ENCODE measurements around the gene RAB5A.

DNA sequence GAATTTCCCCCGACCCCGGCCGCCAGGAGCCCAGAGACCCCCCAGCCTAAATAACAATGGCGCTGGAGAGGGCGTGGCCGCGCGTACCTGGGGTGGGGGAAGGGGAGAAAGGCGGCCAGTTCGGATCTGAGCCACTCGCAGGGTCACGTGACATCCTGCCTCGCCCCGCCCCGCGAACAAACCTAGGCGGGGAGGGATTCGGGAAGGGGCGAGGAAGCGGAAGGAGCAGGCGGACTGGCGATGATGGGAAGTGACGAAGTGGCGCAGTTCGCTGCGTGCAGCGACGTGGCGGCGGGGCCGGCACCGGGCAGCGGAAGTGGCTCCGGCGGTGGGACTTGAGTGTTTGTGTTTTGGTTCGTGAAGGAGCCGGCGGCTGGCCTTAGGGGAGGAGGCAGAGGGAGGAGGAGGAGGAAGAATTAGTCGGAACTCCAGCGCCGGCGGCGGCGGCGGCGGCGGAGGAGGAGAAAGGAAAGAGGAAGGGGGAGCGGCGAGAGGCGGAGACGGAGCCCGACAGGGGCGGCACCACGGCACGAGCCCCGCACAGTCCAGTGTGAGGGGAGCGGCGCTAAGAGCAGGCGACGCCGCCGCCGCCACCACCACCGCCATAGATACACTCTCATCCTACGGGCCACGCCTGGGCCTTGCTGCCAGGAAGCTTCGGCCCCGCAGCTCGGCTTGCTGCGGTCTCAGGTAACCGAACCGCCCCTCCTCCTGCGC, at the start of gene RAB5A:
- TF ChIP-seq BHLHE40 (IDR thresholded peaks at IDR 0.05; ENCODE audit: borderline replicate concordance), result no peak
- TF ChIP-seq SP1 (IDR thresholded peaks at IDR 0.05), result no peak
- peak; percentile 37; the same call in 1 of the 2 replicates for TF ChIP-seq CTBP1 (IDR thresholded peaks at IDR 0.05; ENCODE audit: borderline replicate concordance)
- TF ChIP-seq FOXK2 (IDR thresholded peaks at IDR 0.05), result no peak
- 0 out of 2 replicates have a peak, but pooled peaks have one; percentile 81 for TF ChIP-seq NFRKB (IDR thresholded peaks at IDR 0.05)
- no peak for TF ChIP-seq HDGF (IDR thresholded peaks at IDR 0.05; ENCODE audit: borderline replicate concordance)
- TF ChIP-seq FOXA1 (IDR thresholded peaks at IDR 0.05), result no peak
- no peak for TF ChIP-seq LEF1 (IDR thresholded peaks at IDR 0.05; ENCODE audit: borderline replicate concordance)
- peak; percentile 14; the same call in 1 of the 2 replicates for TF ChIP-seq FOXM1 (IDR thresholded peaks at IDR 0.05; ENCODE audit: borderline replicate concordance)
- TF ChIP-seq SUZ12 (IDR thresholded peaks at IDR 0.05), result no peak
- TF ChIP-seq ARNT (IDR thresholded peaks at IDR 0.05), result 0 out of 2 replicates have a peak, but pooled peaks have one; percentile 10
